Colonic mucosa (tissue), 4 donors: ENCODE data around the gene DGKI. TPM values are rescaled to one million over a fixed set of nuclear protein-coding genes. Genes with fewer than 3 reads are reported as not detected.

Source experiments
- DNase-seq: peaks from one replicate; pipeline ENCODE4 v3.0.0-alpha.2; 2020
- H3K27ac ChIP-seq: fragments of 200-600 bp; one replicate; pipeline ENCODE4 v1.8.0; 2021
- H3K27me3 ChIP-seq: fragments of 200-600 bp; one replicate; pipeline ENCODE4 v1.8.0; 2021
- H3K36me3 ChIP-seq: fragments of 200-600 bp; one replicate; pipeline ENCODE4 v1.8.0; 2021
- H3K4me1 ChIP-seq: fragments of 200-600 bp; one replicate; pipeline ENCODE4 v1.8.0; 2021; ENCODE audit warnings: mild to moderate bottlenecking
- H3K4me3 ChIP-seq: fragments of 200-600 bp; one replicate; pipeline ENCODE4 v1.8.0; 2021
- H3K9ac ChIP-seq, 2 donors: one replicate each; pipeline ENCODE4 v1.7.0; 2013; ENCODE audit warnings: control low read depth in 2 of 2, low read depth in 2 of 2, low read length in 2 of 2
- H3K9me3 ChIP-seq: fragments of 200-600 bp; one replicate; pipeline ENCODE4 v1.8.0; 2021
- CTCF ChIP-seq: fragments of 200-600 bp; IDR thresholded peaks from one replicate; pipeline ENCODE4 v1.8.0; 2022; ENCODE audit warnings: antibody characterized with exemption, mild to moderate bottlenecking
- intact Hi-C: fragments of 100-400 bp; cut with DNase I; formaldehyde crosslinking; loops from one replicate; pipeline ENCODE4 v1.14.1; 2022
- total RNA-seq, 2 donors: library from RNA; stranded (reverse); fragmentation: NEBNext Ultra II Directional in 1 of 2; extraction: Animal tissue kit (Norgen Biotek cat#: 25700) in 1 of 2; gene quantifications; one replicate each; pipeline ENCODE4 v1.2.1, GENCODE V29; 2021
- donor health status: healthy.
- donor health status: DM: no; HTN: no; CAD: no.
- donor health status: DM: no; HTN: no; CAD: no.

The DGKI gene
- total RNA-seq, 2 donors from 2014 or later = 0.35 to 0.67 TPM

DNA sequence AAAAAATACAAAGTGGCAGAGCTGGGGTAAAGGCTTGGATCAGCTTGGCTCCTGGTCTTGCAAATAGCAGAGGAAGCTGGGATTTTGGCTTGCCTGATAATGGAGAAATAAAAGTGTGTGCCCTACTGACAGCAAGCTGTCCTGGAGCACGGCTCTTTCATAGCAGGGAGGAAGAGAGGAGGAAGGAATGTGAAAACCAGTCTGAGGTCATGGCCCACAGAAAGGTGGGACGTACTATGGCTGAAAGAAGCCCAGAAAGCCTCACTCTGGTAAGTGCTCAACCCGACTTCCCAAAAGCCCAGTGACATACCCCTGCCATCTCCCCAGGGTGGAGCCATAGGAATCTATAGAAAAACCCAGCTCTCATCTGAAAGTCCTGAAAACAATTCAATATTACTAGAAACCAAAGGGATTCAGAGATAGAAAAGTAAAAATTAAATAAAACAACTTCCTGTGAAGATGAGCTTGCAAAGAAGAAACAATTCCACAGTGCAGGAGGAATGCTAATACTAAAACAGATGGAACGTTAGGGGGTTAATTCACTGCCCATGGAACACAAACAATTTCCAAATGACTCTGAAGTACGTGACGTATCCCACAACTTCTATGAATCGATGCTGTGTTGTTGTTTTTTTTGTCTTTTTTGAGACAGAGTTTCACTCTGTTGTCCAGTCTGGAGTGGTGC is 256.6 kb downstream of the DGKI start:
- no peak for TF ChIP-seq CTCF
- H3K9ac ChIP-seq = no peak overlapping the region
- intact Hi-C loops = loop anchor here (5.0 to 10.0 kb wide), 3 partner anchors 415 to 1785 kb away; no protein-coding TSS in a partner anchor

GRCh38 chr7:137587326-137587725 is 259.4 kb downstream of the DGKI start:
- H3K9me3 ChIP-seq = no peaks in the 10 kb centered on the region
- no peaks in the 10 kb centered on the region for H3K36me3 ChIP-seq
- H3K27ac ChIP-seq = no peak overlapping the region
- H3K9ac ChIP-seq = no peak overlapping the region
- intact Hi-C loops = no loop called here
- TF ChIP-seq CTCF = no peak
- H3K27me3 ChIP-seq = no peaks in the 10 kb centered on the region
- no peak for DNase-seq
- no peak overlapping the region for H3K4me3 ChIP-seq
- H3K4me1 ChIP-seq = no peaks in the 10 kb centered on the region

More for the DNA sequence above, 256.6 kb downstream of the DGKI start:
- no peaks in the 10 kb centered on the region for H3K27me3 ChIP-seq
- no peaks in the 10 kb centered on the region for H3K9me3 ChIP-seq
- no peak for DNase-seq
- no peak overlapping the region for H3K4me3 ChIP-seq
- no peaks in the 10 kb centered on the region for H3K36me3 ChIP-seq
- H3K4me1 ChIP-seq = no peaks in the 10 kb centered on the region
- no peak overlapping the region for H3K27ac ChIP-seq

GRCh38 chr7:137585591-137585990 is 261.2 kb downstream of the DGKI start:
- H3K36me3 ChIP-seq = no peaks in the 10 kb centered on the region
- no peak overlapping the region for H3K27ac ChIP-seq
- H3K4me3 ChIP-seq = no peak overlapping the region
- no peaks in the 10 kb centered on the region for H3K4me1 ChIP-seq
- DNase-seq = no peak
- TF ChIP-seq CTCF = no peak
- H3K9me3 ChIP-seq = no peaks in the 10 kb centered on the region
- H3K27me3 ChIP-seq = no peaks in the 10 kb centered on the region
- intact Hi-C loops = no loop called here
- no peak overlapping the region for H3K9ac ChIP-seq

DNA sequence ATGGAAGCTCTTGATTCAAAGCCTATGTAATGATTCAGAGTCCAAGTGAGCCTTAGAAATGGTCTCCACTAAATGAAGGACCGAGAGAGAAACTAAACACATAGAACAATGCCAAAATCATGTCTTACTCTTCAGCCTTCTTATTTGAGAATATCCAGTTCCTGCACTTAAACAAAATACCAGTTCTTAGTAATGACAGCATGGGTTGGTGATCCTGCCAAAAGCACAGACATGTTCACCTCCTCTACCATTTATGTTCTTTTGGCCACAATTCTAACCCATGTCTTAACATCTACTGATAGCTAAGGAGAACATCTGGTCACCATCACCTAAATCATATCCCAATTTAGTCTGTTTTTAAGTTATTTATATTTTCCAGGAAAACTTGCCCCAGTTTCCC is 263.6 kb downstream of the DGKI start:
- Histone ChIP-seq H3K27ac (no peak overlapping the region), H3K9me3 (no peaks in the 10 kb centered on the region), H3K4me1 (no peaks in the 10 kb centered on the region), H3K9ac (no peak overlapping the region), H3K27me3 (no peaks in the 10 kb centered on the region), H3K4me3 (no peak overlapping the region), H3K36me3 (no peaks in the 10 kb centered on the region)
- intact Hi-C loops = no loop called here
- no peak for TF ChIP-seq CTCF
- DNase-seq = no peak

DNA sequence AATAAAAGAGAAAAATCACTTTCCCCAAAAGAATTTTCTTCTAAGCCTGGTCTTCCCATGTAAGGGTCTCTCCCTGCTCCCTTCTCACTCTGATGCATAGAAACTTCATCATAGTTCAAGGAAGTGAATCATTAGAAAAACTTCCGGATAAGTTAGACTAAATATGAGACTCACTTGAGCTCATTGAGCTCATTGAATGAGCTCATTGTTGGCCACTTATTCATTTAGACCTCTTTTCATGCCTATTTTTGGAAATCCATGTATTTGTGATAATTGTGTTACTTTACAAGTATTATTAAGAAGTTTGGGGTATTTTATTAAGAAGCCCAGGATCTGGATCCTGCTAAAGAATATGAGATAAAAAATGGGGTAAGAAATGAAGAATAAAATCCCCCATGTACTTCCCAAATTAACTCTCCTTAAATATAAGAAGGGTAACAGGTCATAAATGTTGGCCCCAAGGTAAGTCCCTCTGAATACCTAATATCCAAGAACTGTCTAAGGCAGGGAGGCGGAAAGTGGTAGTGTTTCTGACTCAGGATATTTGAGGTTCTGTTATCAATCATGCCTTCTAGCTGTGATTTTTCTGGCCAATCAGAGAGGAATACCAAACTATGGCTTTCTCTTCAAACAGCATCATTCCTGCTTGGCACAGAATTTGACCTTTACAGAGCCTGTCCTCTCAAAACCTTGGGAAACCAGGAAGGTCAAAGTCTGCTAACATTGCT is 266.7 kb downstream of the DGKI start:
- Histone ChIP-seq H3K4me1 (no peaks in the 10 kb centered on the region), H3K9me3 (no peaks in the 10 kb centered on the region), H3K36me3 (no peaks in the 10 kb centered on the region), H3K27ac (no peak overlapping the region), H3K27me3 (no peaks in the 10 kb centered on the region), H3K4me3 (no peak overlapping the region), H3K9ac (no peak overlapping the region)
- no peak for DNase-seq
- TF ChIP-seq CTCF = no peak
- intact Hi-C loops = no loop called here
